D721Med (cell line): ENCODE results near the gene DIP2B.

Source experiments
- DNase-seq: peaks from one replicate; pipeline ENCODE4 v3.0.0; 2011; ENCODE audit warnings: low spot score; ENCODE audit not compliant: insufficient read length
- FAIRE-seq: peaks from 2 replicates; lab custom pipeline; 2011; peaks lifted over from hg19 to GRCh38; lab: Jason Lieb, UNC
- CTCF ChIP-seq: IDR thresholded peaks from 2 replicates; pipeline ENCODE4 v1.5.1; 2012; ENCODE audit warnings: mild to moderate bottlenecking, control low read depth; ENCODE audit not compliant: insufficient read depth; ENCODE audit errors: missing control alignments

The DIP2B gene

GRCh38 chr12:50641566-50641965 is 136.8 kb downstream of the DIP2B start:
- FAIRE-seq (no peak), DNase-seq (no peak)
- no peak for TF ChIP-seq CTCF

DNA sequence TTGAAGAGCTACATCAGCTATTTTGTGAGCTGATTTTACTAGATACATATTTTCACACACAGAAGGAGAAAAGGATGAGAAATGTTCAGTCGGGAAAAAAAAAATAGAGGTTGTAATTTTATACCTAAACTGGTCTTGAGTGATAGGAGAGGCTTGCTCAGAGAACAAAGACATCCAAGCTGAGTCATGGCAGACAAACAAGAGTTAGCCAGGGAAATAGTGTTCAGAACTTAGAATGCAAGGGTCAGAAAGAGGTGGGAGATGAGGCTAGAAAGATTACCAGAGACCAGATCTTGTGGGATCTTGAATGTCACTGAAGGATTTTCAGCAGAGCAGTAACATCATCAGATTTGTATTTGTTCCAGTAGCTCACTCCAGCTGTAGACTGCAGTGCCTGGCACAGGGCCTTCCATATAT is 137.3 kb downstream of the DIP2B start:
- TF ChIP-seq CTCF = no peak
- DNase-seq (no peak), FAIRE-seq (no peak)

- no peak for DNase-seq
- TF ChIP-seq CTCF = no peak
- no peak for FAIRE-seq
Measured at GRCh38 chr12:50642761-50643160, 138.0 kb downstream of the DIP2B start.

- no peak for TF ChIP-seq CTCF
- FAIRE-seq (no peak), DNase-seq (no peak)
Measured at GRCh38 chr12:50647031-50647430, 142.2 kb downstream of the DIP2B start.

DNA sequence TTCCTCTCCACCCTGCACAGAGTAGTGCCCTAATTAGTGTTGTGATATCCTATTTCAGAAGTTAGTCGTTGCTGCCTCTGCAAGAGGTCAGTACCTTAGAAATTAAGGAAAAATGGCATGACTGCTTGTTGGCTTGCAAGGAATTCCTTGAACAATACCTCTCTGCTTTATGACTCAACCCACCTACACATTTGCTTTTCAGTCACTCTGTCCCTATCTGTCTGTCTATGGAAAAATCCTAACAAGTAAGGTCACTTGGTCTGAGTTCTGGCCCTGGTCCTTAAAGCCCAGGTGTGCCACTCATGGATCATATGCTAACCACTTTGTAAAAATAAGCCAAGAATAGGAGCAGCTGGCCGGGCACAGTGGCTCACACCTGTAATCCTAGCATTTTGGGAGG is 142.7 kb downstream of the DIP2B start:
- FAIRE-seq = no peak
- no peak for TF ChIP-seq CTCF
- no peak for DNase-seq

DNA sequence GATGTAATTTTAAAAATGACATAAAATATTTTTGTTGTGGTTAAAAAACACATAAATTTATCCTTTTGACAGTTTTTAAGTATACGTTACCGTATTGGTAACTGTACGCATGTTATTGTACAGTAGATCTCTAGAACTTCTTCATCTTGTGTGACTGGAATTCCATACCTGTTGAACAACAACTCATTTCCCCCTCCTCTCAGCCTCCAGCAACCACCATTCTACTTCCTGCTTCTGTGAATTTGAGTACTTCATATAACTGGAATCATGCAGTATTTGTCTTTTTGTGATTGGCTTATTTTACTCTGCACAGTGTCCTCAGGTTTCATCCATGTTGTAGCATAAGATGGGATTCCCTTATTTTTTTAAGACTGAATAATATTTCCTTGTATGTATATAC is 145.5 kb downstream of the DIP2B start:
- FAIRE-seq (no peak), DNase-seq (no peak)
- no peak for TF ChIP-seq CTCF

DNA sequence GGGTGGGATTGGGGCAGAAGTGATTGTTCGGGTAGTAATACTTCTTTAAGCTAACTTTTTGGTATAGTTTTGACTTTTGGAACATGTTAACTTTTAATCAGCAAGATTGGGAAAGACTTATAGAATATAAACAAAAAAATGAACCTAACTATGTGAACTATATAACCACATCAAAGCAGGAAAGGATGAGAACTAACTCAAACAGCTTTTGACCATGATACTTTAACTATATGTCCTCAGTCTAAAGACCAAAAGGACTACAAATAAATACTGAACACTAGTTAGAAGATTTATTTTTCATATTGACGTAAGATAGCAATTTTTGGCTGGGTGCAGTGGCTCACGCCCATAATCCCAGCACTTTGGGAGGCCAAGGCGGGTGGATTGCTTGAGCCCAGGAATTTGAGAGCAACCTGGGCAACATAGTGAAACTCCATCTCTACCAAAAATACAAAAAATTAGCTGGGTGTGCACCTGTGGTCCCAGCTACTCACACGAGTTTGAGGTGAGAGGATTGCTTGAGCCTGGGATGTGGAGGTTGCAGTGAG is 150.7 kb downstream of the DIP2B start:
- no peak for FAIRE-seq
- DNase-seq = no peak
- no peak for TF ChIP-seq CTCF
